Measurements from ENCODE around the gene MEDAG. TPM values are rescaled to one million over a fixed set of nuclear protein-coding genes. Genes with fewer than 3 reads are reported as not detected.

Gene MEDAG
- total RNA-seq, 2 experiments from 2014 or later: not detected

DNA sequence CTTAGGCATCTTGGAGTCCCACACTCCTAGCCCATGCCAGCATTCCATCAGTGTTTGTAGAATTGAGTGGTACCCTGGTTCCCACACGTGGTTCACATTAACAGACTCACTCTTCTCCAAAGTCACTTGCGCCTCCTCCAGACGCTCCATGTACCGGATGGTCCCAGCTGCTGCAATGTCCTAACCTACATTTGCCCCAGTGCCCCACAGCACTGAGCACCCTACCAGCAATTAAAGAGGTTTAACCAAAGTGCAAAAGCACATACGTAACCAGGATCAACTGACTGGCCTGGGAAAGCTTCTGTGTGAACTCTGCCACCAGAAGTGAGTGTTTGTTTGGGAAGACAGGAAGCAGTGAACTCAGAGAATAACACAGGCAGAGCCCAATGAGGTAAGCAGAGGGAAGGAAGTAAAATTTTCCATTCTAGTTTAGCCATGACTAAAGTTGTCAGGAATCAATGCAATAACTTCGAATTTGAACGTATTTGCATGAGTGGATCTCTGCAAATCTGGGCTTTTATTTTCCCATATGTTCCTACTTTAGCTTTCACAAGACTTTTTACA is 7.3 kb upstream of the MEDAG start:
- Mint-ChIP-seq H3K36me3 (ENCODE audit: low read depth) (no peaks in the 10 kb centered on the region), H3K9me3 (no peaks in the 10 kb centered on the region), H3K4me1 (ENCODE audit: low read depth) (peaks cover 11% of the 10 kb centered on the region), H3K4me3 (no peak overlapping the region), H3K27me3 (ENCODE audit: low read depth) (peaks cover 13% of the 10 kb centered on the region), H3K27ac (peak overlapping the region; percentile 54)
- CTCF ChIA-PET: no interaction called here
- intact Hi-C loops (cut with micrococcal nuclease): loop anchor here (1.0 kb wide), 1 partner anchor 147 kb away; no protein-coding TSS in a partner anchor
- peak; percentile 49 for DNase-seq

DNA sequence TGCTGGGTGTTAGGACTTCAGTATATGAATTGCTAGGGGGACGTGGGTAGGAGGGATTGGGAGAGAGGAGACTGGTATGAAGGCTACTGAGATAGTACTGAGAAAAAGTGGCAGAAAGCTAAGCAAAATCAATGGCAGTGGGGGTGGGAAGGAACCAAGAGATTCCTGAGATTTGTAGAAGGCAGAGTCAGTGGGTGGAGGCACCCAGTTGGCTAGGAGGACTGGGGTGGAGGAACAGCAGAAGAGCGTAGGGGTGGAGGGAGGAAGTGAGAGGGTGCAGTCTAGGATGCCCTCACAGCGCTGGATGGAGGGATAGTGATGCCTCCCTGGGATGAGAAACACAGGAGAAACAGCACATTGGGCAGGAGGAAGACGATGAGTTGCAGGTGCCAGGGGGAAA is 5.6 kb upstream of the MEDAG start:
- Mint-ChIP-seq H3K9me3 (no peaks in the 10 kb centered on the region), H3K36me3 (ENCODE audit: low read depth) (no peaks in the 10 kb centered on the region), H3K27ac (no peak overlapping the region), H3K27me3 (ENCODE audit: low read depth) (peaks cover 30% of the 10 kb centered on the region), H3K4me1 (ENCODE audit: low read depth) (peaks cover 12% of the 10 kb centered on the region), H3K4me3 (no peak overlapping the region)
- DNase-seq: no peak
- intact Hi-C loops (cut with micrococcal nuclease): no loop called here
- CTCF ChIA-PET: interaction anchor here (0.7 to 1.2 kb wide), 2 partner anchors 10 to 16 kb away, joined by 3 read pairs; no protein-coding TSS in a partner anchor

DNA sequence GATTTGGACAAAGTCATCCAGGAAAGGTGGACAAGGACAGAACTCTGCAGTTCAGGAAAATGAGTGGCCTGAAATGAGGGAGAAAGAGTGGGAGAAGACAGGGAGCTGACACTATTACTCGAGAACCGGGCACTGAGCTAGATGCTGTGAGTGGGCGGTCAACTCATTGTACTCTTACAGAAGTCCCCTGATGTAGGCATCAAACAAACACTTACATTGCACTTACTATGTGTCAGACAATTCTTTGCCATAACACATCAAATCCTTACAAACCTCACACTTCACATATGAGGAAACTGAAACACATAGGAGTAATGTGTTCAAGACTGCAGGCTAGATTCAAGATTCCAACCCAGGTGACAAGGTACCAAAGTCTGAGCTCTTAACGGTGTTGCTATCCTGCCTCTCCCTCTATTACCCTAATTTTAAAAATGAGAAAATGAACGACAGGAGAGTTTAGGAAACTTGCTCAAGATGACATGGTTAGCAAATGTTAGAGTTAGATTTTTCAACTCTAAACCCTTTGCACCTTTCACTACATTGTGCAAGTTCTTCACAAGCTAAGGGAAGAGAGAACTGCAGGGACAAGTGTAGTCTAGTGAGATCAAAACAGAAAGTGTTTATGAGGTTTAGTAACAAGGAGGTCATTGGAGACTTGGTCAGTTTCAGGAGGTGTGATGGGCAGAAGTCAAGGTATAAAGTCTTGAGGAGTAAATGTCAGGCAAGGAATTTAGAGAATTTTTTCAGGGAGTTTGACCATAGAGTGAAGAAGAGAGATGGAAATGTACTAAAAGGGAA is 4.9 kb upstream of the MEDAG start:
- CTCF ChIA-PET: interaction anchor here (0.7 to 1.2 kb wide), 2 partner anchors 10 to 15 kb away, joined by 3 read pairs; no protein-coding TSS in a partner anchor
- peaks cover 33% of the 10 kb centered on the region for H3K27me3 Mint-ChIP-seq (ENCODE audit: low read depth)
- no peak for DNase-seq
- H3K36me3 Mint-ChIP-seq (ENCODE audit: low read depth): no peaks in the 10 kb centered on the region
- intact Hi-C loops (cut with micrococcal nuclease): no loop called here
- H3K4me3 Mint-ChIP-seq: no peak overlapping the region
- H3K27ac Mint-ChIP-seq: no peak overlapping the region
- H3K4me1 Mint-ChIP-seq (ENCODE audit: low read depth): peaks cover 15% of the 10 kb centered on the region
- no peaks in the 10 kb centered on the region for H3K9me3 Mint-ChIP-seq

DNA sequence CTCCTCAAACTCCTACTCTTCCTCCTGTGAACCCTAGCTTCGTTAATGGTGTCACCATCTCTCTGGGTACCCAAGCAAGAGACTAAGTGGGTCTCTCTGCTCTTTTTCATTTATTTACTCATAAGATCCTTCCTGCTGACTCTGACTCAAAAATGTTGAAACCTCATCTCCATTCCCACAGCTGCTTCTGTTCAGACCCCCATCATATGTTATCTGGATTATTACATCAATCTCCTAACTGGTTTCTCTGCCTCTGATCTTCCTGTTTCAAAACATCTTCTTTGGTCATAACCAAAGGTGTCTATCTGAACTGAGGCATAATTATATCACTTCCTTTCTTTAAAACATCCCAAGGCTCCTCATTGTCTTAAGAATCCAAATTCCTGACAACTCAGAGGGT is 2.0 kb upstream of the MEDAG start:
- no peak for DNase-seq
- no peaks in the 10 kb centered on the region for H3K36me3 Mint-ChIP-seq (ENCODE audit: low read depth)
- peaks cover 11% of the 10 kb centered on the region for H3K4me1 Mint-ChIP-seq (ENCODE audit: low read depth)
- H3K27me3 Mint-ChIP-seq (ENCODE audit: low read depth): peaks cover 52% of the 10 kb centered on the region
- no peak overlapping the region for H3K4me3 Mint-ChIP-seq
- CTCF ChIA-PET: interaction anchor here (0.8 kb wide), 1 partner anchor 12 kb away, joined by 5 read pairs; no protein-coding TSS in a partner anchor
- intact Hi-C loops (cut with micrococcal nuclease): no loop called here
- H3K27ac Mint-ChIP-seq: no peak overlapping the region
- no peaks in the 10 kb centered on the region for H3K9me3 Mint-ChIP-seq

DNA sequence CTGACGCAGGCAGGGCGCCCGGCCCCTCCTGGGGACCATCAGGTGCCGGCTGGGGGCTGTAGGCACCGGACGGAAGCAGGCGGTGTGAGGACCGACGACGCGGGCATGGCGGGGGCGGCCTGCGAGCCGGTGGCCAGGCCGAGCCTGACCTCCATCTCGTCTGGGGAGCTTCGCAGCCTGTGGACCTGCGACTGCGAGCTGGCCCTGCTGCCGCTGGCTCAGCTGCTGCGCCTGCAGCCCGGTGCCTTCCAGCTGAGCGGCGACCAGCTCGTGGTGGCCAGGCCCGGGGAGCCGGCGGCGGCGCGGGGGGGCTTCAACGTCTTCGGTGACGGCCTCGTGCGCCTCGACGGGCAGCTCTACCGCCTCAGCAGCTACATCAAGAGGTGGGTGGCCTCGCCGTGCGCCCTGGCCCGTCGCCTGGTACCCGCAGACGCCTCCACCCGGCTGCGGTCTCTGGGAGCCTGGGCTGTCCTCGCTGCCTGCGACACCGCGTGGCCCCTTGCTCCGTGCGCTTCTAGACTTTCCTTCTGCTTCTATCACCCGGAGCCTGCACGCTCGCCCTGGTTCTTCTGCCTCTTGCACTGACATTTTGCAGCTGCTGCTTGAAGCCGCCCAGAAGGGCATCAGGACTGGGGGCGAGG is 460 bp downstream of the MEDAG start:
- H3K4me3 Mint-ChIP-seq: no peak overlapping the region
- no peak overlapping the region for H3K27ac Mint-ChIP-seq
- peaks cover 55% of the 10 kb centered on the region for H3K27me3 Mint-ChIP-seq (ENCODE audit: low read depth)
- CTCF ChIA-PET: no interaction called here
- DNase-seq: no peak
- intact Hi-C loops (cut with micrococcal nuclease): no loop called here
- no peaks in the 10 kb centered on the region for H3K36me3 Mint-ChIP-seq (ENCODE audit: low read depth)
- H3K9me3 Mint-ChIP-seq: no peaks in the 10 kb centered on the region
- peaks cover 6% of the 10 kb centered on the region for H3K4me1 Mint-ChIP-seq (ENCODE audit: low read depth)

DNA sequence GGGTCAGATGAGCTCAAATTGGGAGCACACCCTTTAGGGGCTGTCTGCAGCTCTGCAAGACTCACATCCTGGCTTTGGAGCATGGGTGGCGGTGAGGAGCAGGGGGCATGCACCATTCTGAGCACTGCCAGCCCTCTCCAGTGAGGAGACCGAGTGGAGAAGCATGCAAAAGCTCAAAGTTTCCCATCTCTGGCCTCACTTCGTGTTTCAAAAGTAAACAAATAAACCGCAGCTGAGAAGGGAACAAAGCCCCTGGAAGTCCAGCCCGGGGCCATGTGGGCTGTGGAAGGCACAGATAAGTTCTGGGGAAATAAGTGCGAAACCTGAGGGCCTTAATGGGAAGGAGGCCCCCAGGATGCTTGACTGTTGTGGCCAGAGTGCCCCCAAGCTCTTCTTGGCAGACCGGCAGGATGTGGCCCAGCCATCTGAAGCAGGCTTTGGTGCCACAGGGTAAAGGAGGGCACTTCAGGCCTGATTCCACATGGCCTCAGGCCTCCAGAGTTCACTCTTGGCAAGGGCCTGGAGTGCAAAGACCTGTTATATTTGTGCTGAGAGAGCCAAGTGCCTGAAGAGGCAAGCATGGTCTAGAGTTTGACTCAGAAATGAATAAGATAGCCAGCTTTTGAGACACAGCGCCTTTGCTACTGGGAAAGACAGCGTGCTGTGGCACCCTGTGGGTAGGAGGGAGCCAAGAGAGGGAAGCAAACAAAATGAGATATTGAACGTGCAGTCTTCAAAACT is 1.2 kb downstream of the MEDAG start:
- intact Hi-C loops (cut with micrococcal nuclease): no loop called here
- H3K4me3 Mint-ChIP-seq: no peak overlapping the region
- H3K27ac Mint-ChIP-seq: no peak overlapping the region
- no peaks in the 10 kb centered on the region for H3K9me3 Mint-ChIP-seq
- no peaks in the 10 kb centered on the region for H3K36me3 Mint-ChIP-seq (ENCODE audit: low read depth)
- no peak for DNase-seq
- peaks cover 55% of the 10 kb centered on the region for H3K27me3 Mint-ChIP-seq (ENCODE audit: low read depth)
- peaks cover 6% of the 10 kb centered on the region for H3K4me1 Mint-ChIP-seq (ENCODE audit: low read depth)
- CTCF ChIA-PET: no interaction called here

DNA sequence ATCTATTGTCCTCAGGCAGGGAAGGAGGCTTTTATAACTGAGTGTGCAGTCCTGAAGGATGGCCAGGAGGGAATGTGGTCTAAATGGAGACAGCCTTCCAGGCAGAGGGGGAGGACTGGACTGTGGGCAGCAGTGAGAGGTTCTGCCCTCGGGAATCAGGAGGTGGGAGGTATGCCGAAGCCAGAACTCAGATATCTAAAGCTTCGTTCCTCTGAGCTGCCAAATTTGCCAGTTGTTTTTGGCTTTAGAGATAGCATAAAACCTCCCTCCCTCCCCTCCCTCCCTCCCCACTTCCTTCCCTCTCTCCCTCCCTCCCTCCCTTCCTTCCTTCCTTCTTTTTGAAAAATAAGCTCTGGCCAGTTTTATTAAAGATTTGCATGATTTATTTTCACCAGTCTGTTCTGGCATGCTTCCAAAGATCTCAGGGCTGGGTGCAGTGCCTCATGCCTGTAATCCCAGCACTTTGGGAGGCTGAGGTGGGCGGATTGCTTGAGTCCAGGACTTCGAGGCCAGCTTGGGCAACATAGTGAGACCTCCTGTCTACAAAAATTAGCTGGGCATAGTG is 2.4 kb downstream of the MEDAG start:
- intact Hi-C loops (cut with micrococcal nuclease): no loop called here
- Mint-ChIP-seq H3K27ac (no peak overlapping the region), H3K9me3 (no peaks in the 10 kb centered on the region), H3K27me3 (ENCODE audit: low read depth) (peaks cover 49% of the 10 kb centered on the region), H3K4me1 (ENCODE audit: low read depth) (peaks cover 6% of the 10 kb centered on the region), H3K36me3 (ENCODE audit: low read depth) (no peaks in the 10 kb centered on the region), H3K4me3 (no peak overlapping the region)
- no peak for DNase-seq
- CTCF ChIA-PET: interaction anchor here (0.6 kb wide), 1 partner anchor 136 kb away, joined by 4 read pairs; no protein-coding TSS in a partner anchor

DNA sequence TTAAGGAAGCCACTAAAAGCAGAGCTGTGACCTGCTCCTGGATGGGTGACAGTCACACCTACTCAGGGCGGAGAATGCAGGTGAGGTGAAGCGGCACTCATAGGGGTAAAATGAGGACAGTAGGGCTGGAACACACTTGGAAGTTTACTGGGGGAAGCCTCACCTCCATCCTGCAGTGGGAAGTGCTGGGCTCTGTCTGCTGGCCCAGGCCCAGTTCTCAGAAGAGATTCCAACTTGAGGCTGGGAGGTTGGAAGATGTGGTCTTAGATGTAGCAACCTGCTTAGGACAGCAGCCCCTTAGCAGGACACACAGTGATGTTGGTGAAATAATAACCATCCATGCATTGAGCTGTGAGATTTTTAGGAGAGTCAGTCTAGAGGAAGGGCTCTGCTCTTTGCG is 4.6 kb downstream of the MEDAG start:
- intact Hi-C loops (cut with micrococcal nuclease): no loop called here
- H3K4me3 Mint-ChIP-seq: no peak overlapping the region
- no peaks in the 10 kb centered on the region for H3K36me3 Mint-ChIP-seq (ENCODE audit: low read depth)
- no peaks in the 10 kb centered on the region for H3K9me3 Mint-ChIP-seq
- H3K27ac Mint-ChIP-seq: no peak overlapping the region
- peaks cover 41% of the 10 kb centered on the region for H3K27me3 Mint-ChIP-seq (ENCODE audit: low read depth)
- CTCF ChIA-PET: no interaction called here
- H3K4me1 Mint-ChIP-seq (ENCODE audit: low read depth): peaks cover 3% of the 10 kb centered on the region
- DNase-seq: no peak

DNA sequence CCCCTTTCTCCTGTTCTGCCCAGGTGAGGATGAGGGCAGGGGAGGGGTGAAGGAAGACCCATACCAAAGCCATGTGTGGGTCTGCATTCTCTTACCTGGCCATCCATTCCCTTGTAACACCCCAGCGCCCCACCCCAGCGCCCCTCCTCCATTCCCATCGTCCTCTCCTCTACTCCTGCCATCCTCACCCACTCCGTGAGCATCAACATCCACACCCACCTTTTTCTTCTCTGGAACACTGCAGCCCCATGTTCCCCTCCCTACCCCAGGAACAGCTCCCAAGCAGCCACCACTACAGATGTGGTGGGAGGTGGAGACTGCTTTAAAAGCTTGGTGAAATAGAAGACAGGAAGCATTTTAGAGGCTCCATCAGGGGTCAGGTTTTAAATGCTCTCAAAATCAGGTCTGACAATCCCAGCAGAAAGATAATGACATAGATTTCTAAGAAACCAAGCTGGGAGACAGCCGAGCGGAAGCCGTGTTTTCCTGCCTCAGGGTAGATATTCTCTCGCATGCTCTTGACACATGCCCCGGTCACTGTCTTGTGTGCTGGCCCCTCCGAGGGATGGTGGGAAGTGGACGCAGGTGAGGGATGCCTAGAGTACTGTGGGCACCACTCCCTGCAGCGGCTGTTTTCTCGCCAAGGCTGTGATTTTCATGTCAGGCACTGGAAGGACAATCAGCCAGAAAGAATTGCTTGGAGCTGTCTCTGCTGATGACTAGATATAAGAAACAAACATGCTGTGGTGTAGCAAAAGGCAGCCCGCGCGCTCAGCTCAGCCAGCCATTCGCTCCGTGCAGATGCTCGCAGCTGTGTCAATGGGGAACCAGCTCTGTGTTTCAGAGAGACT is 9.8 kb downstream of the MEDAG start:
- intact Hi-C loops (cut with micrococcal nuclease): no loop called here
- no peaks in the 10 kb centered on the region for H3K4me1 Mint-ChIP-seq (ENCODE audit: low read depth)
- H3K36me3 Mint-ChIP-seq (ENCODE audit: low read depth): no peaks in the 10 kb centered on the region
- no peak overlapping the region for H3K4me3 Mint-ChIP-seq
- DNase-seq: no peak
- no peak overlapping the region for H3K27ac Mint-ChIP-seq
- CTCF ChIA-PET: interaction anchor here (0.7 kb wide), 1 partner anchor 15 kb away, joined by 3 read pairs; no protein-coding TSS in a partner anchor
- H3K27me3 Mint-ChIP-seq (ENCODE audit: low read depth): peaks cover 32% of the 10 kb centered on the region
- H3K9me3 Mint-ChIP-seq: no peaks in the 10 kb centered on the region

DNA sequence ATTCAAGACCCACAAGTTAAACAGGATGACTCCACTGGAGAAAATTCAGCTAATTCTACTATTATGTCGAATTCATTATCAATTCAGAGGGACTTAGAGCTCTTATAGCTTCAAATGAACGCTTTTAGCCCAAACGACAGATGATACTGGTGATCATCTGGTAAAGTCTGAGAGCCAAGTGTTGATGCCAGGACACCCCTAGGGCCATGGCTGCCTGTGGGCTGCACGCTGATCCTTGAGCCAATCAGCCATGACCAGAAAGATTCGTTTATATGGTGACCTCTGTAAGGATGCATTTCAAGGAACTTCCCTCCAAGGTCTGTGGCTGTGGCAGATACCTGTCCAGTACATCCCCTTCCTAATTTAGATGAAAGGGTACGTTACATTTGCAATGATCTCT is 10.9 kb downstream of the MEDAG start:
- intact Hi-C loops (cut with micrococcal nuclease): no loop called here
- Mint-ChIP-seq H3K27ac (no peak overlapping the region), H3K27me3 (ENCODE audit: low read depth) (peaks cover 27% of the 10 kb centered on the region), H3K9me3 (no peaks in the 10 kb centered on the region), H3K36me3 (ENCODE audit: low read depth) (no peaks in the 10 kb centered on the region), H3K4me3 (no peak overlapping the region), H3K4me1 (ENCODE audit: low read depth) (no peaks in the 10 kb centered on the region)
- no peak for DNase-seq
- CTCF ChIA-PET: no interaction called here

DNA sequence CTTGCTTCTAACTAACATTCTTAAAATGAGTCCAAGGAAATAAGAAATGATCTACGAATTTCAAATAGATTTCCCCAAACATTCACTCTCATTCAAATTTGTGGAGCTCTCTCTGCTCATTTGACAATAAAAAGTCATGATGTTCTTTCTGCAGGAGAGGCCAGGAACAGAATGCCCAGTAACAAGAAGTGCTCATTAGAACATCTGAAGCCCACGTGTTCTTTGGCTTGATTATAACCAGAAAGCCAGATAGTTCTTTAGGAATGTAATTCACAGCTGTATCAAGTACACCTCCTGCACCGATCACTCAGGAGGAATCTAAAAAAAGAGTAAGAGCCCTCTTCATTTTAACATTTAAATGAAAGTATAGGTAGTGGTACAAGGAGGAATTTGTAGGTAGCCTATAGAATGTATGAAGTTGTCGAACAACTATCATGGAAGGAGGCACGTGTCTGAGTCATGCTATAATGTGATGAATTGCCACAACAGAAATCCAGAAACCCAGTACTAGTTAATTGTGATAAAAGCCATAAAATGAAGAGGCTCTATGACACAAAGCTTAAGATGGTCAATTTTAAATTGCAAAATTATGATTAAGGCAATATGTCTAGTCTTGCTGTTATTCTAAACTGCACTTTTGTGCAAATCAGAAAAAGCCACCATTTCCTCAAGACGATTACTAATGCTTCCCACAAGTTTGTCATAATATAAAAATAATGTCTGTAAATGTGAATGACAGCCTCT is 12.8 kb downstream of the MEDAG start:
- intact Hi-C loops (cut with micrococcal nuclease): no loop called here
- CTCF ChIA-PET: no interaction called here
- no peaks in the 10 kb centered on the region for H3K4me1 Mint-ChIP-seq (ENCODE audit: low read depth)
- H3K9me3 Mint-ChIP-seq: no peaks in the 10 kb centered on the region
- H3K27ac Mint-ChIP-seq: no peak overlapping the region
- no peak for DNase-seq
- peaks cover 29% of the 10 kb centered on the region for H3K27me3 Mint-ChIP-seq (ENCODE audit: low read depth)
- no peaks in the 10 kb centered on the region for H3K36me3 Mint-ChIP-seq (ENCODE audit: low read depth)
- no peak overlapping the region for H3K4me3 Mint-ChIP-seq
